B cell (primary cell): Measurements from ENCODE around the gene PCDHA1.

Experiments
- EZH2 ChIP-seq: IDR thresholded peaks from 2 replicates; pipeline ENCODE4 v1.6.1; 2012; ENCODE audit warnings: borderline replicate concordance, low read depth, mild to moderate bottlenecking, moderate library complexity, low read length; ENCODE audit not compliant: insufficient read depth, poor library complexity, severe bottlenecking
- TF ChIP-seq, protein P1 (sequence below): fragments of 200-600 bp; IDR thresholded peaks from one replicate; pipeline ENCODE4 v1.8.0; 2022; ENCODE audit warnings: antibody characterized with exemption, mild to moderate bottlenecking

DNA sequence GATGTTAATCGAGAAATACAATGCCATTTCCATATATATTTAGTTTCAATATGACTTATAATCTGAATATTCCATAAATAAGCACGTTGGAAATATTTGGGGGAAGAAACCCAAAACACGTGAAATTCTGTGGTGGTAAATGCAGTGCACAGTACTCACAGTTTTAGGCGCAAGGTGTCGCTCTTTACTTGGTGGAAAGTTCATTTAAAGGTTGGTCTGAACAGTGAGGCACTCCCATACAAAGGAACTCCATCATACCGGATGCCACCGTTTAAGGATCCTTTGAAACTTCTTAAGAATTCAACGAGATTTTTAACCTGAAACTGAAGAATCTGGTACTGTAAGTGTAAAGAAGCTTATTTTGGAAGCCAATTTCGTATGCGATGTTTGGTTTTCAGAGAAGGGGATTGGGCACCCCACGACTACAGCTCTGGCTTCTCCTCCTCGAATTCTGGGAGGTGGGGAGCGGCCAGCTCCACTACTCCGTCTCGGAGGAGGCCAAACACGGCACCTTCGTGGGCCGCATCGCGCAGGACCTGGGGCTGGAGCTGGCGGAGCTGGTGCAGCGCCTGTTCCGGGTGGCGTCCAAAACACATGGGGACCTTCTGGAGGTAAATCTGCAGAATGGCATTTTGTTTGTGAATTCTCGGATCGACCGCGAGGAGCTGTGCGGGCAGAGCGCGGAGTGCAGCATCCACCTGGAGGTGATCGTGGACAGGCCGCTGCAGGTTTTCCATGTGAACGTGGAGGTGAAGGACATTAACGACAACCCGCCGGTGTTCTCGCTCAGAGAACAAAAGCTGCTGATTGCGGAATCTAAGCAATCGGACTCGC lies 83.0 kb downstream of the PCDHA1 start, which contains the start of gene PCDHA11:
- no peak for TF ChIP-seq EZH2
- TF ChIP-seq, protein P1, sequence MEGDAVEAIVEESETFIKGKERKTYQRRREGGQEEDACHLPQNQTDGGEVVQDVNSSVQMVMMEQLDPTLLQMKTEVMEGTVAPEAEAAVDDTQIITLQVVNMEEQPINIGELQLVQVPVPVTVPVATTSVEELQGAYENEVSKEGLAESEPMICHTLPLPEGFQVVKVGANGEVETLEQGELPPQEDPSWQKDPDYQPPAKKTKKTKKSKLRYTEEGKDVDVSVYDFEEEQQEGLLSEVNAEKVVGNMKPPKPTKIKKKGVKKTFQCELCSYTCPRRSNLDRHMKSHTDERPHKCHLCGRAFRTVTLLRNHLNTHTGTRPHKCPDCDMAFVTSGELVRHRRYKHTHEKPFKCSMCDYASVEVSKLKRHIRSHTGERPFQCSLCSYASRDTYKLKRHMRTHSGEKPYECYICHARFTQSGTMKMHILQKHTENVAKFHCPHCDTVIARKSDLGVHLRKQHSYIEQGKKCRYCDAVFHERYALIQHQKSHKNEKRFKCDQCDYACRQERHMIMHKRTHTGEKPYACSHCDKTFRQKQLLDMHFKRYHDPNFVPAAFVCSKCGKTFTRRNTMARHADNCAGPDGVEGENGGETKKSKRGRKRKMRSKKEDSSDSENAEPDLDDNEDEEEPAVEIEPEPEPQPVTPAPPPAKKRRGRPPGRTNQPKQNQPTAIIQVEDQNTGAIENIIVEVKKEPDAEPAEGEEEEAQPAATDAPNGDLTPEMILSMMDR, result no peak
